SK-N-SH (cell line): ENCODE measurements around the gene FANCI. TPM values are rescaled to one million over a fixed set of nuclear protein-coding genes. Genes with fewer than 3 reads are reported as not detected.

Source experiments
- CTCF ChIA-PET: fragments of 300-600, 350-600 bp; formaldehyde crosslinking; extraction: SDS; loops from one replicate; lab custom pipeline; 2021; lab: Yijun Ruan, JAX
- POLR2A ChIA-PET: fragments of 350-600 bp; sonication (Branson Sonifier 250); formaldehyde crosslinking; extraction: SDS; loops from one replicate; lab custom pipeline; 2020; ENCODE audit warnings: antibody characterized with exemption, inconsistent platforms; lab: Yijun Ruan, JAX
- DNase-seq: peaks from one replicate; pipeline ENCODE4 v3.0.0; 2012
- H2AFZ ChIP-seq: fragments of 200-600 bp; sonication (generic); 2 replicates; pipeline ENCODE4 v1.8.1; 2016; ENCODE audit warnings: antibody characterized with exemption, mild to moderate bottlenecking, low read depth
- H3F3A ChIP-seq: fragments of 200-600 bp; sonication (generic); replicated peaks from 2 replicates; pipeline ENCODE3; 2016; ENCODE audit warnings: antibody characterized with exemption, mild to moderate bottlenecking; ENCODE audit not compliant: insufficient read depth
- H3K27ac ChIP-seq, 2 experiments: fragments of 200-500 bp in 1 of 2; fragments of 200-600 bp in 1 of 2; sonication (Bioruptor generic) in 1 of 2; sonication (generic), shearing (Covaris generic) in 1 of 2; 2 replicates each; pipeline versions ENCODE4 v1.5.1 to v1.6.1; 2014 to 2016; ENCODE audit warnings: low read depth in 2 of 2, inconsistent platforms in 1 of 2, low read length in 1 of 2, mild to moderate bottlenecking in 1 of 2, mixed read lengths in 1 of 2
- H3K27me3 ChIP-seq: fragments of 200-600 bp; sonication (generic), shearing (Covaris generic); 2 replicates; pipeline ENCODE4 v1.6.1; 2016; ENCODE audit warnings: mixed run types; ENCODE audit not compliant: insufficient read depth
- H3K36me3 ChIP-seq, 2 experiments: fragments of 200-500 bp in 1 of 2; fragments of 200-600 bp in 1 of 2; sonication (Bioruptor generic) in 1 of 2; sonication (generic) in 1 of 2; replicated peaks in 1 of 2; 2 replicates each; pipeline versions ENCODE3 to v1.5.1; 2014 to 2016; ENCODE audit warnings: low read length in 1 of 2, mild to moderate bottlenecking in 1 of 2; ENCODE audit not compliant: insufficient read depth in 2 of 2, control insufficient read depth in 1 of 2
- H3K4me1 ChIP-seq, 2 experiments: fragments of 200-500 bp in 1 of 2; fragments of 200-600 bp in 1 of 2; sonication (Bioruptor generic) in 1 of 2; sonication (generic), shearing (Covaris generic) in 1 of 2; 2 replicates each; pipeline versions ENCODE4 v1.5.1 to v1.6.1; 2014 to 2016; ENCODE audit warnings: low read depth in 1 of 2, low read length in 1 of 2, mixed run types in 1 of 2; ENCODE audit not compliant: insufficient read depth in 2 of 2, control insufficient read depth in 1 of 2
- H3K4me2 ChIP-seq: fragments of 200-600 bp; sonication (generic), shearing (Covaris generic); 2 replicates; pipeline ENCODE4 v1.6.1; 2017; ENCODE audit warnings: mixed run types
- H3K4me3 ChIP-seq, 2 experiments: fragments of 200-500 bp in 1 of 2; fragments of 200-600 bp in 1 of 2; sonication (Bioruptor generic) in 1 of 2; sonication (generic), shearing (Covaris generic) in 1 of 2; 2 replicates each; pipeline versions ENCODE4 v1.5.1 to v1.8.1; 2014 to 2016; ENCODE audit warnings: low read depth in 2 of 2, inconsistent platforms in 1 of 2, low read length in 1 of 2, mild to moderate bottlenecking in 1 of 2, mixed read lengths in 1 of 2, moderate library complexity in 1 of 2
- H3K79me2 ChIP-seq: fragments of 200-600 bp; sonication (generic); 2 replicates; pipeline ENCODE4 v1.8.1; 2017; ENCODE audit warnings: mild to moderate bottlenecking; ENCODE audit not compliant: insufficient read depth
- H3K9ac ChIP-seq: fragments of 200-600 bp; sonication (generic); 2 replicates; pipeline ENCODE4 v1.6.1; 2017; ENCODE audit warnings: mixed run types
- H3K9me2 ChIP-seq: fragments of 200-600 bp; sonication (generic); 2 replicates; pipeline ENCODE4 v1.6.1; 2017; ENCODE audit warnings: mixed run types
- H3K9me3 ChIP-seq: fragments of 200-600 bp; sonication (generic); 2 replicates; pipeline ENCODE4 v1.6.1; 2017; ENCODE audit warnings: mixed run types, mild to moderate bottlenecking, moderate library complexity
- H4K20me1 ChIP-seq: fragments of 200-600 bp; sonication (generic); 2 replicates; pipeline ENCODE4 v1.6.1; 2017; ENCODE audit warnings: mild to moderate bottlenecking, mixed run types; ENCODE audit not compliant: insufficient read depth
- CHD2 ChIP-seq: fragments of 150-350 bp; IDR thresholded peaks from 2 replicates; pipeline ENCODE4 v1.6.1; 2018; ENCODE audit warnings: low read length; ENCODE audit not compliant: partially characterized antibody
- EP300 ChIP-seq, 2 experiments: IDR thresholded peaks; 2 replicates each; pipeline versions ENCODE4 v1.4.0 to v1.6.1; 2012; ENCODE audit warnings: borderline replicate concordance in 1 of 2, low read depth in 1 of 2, low read length in 1 of 2
- EZH2phosphoT487 ChIP-seq: fragments of 200-600 bp; sonication (generic); IDR thresholded peaks from 2 replicates; pipeline ENCODE4 v1.6.1; 2017; ENCODE audit warnings: low read depth, mixed run types, mild to moderate bottlenecking, antibody characterized with exemption, moderate library complexity, borderline replicate concordance
- FOSL2 ChIP-seq: IDR thresholded peaks from 2 replicates; pipeline ENCODE4 v1.4.0; 2012; ENCODE audit warnings: low read depth, mild to moderate bottlenecking, moderate library complexity, borderline replicate concordance
- GATA2 ChIP-seq: sonication (generic); formaldehyde crosslinking; IDR thresholded peaks from 2 replicates; pipeline ENCODE4 v1.5.0; 2020; ENCODE audit warnings: mild to moderate bottlenecking, missing genetic modification reagents
- MEF2A ChIP-seq: IDR thresholded peaks from 2 replicates; pipeline ENCODE4 v1.4.0; 2012; ENCODE audit warnings: low read depth, borderline replicate concordance
- MXI1 ChIP-seq: IDR thresholded peaks from 2 replicates; pipeline ENCODE4 v1.6.1; 2012; ENCODE audit warnings: mild to moderate bottlenecking, low read depth, low read length, improper control_type of control experiment
- NRF1 ChIP-seq: IDR thresholded peaks from 2 replicates; pipeline ENCODE4 v1.6.1; 2012; ENCODE audit warnings: low read depth, mild to moderate bottlenecking, low read length
- POLR2AphosphoS5 ChIP-seq: IDR thresholded peaks from 2 replicates; pipeline ENCODE4 v1.6.1; 2012; ENCODE audit warnings: low read depth, low read length
- RAD21 ChIP-seq: IDR thresholded peaks from 2 replicates; pipeline ENCODE4 v1.6.1; 2012; ENCODE audit warnings: mild to moderate bottlenecking, low read length
- RFX5 ChIP-seq: IDR thresholded peaks from 2 replicates; pipeline ENCODE4 v1.6.1; 2012; ENCODE audit warnings: mild to moderate bottlenecking, improper control_type of control experiment, low read length
- SMC3 ChIP-seq: IDR thresholded peaks from 2 replicates; pipeline ENCODE4 v1.6.1; 2012; ENCODE audit warnings: low read depth, low read length, improper control_type of control experiment
- USF2 ChIP-seq: fragments of 150-350 bp; IDR thresholded peaks from 2 replicates; pipeline ENCODE4 v1.6.1; 2017; ENCODE audit warnings: antibody characterized with exemption, low read length, low read depth, borderline replicate concordance
- YY1 ChIP-seq: IDR thresholded peaks from 2 replicates; pipeline ENCODE4 v1.4.0; 2012; ENCODE audit warnings: low read depth, mild to moderate bottlenecking
- WGBS: methylation state at CpG from one replicate; pipeline ENCODE4 v1.1.6; 2017; ENCODE audit warnings: low lambda C conversion rate; 5-methylcytosine and 5-hydroxymethylcytosine counted together
- polyA plus RNA-seq, 3 experiments: library from polyadenylated mRNA; depleted of rRNA; stranded (reverse); fragments of >200 nt; gene quantifications; 2 replicates each; pipeline ENCODE4 v1.2.3, GENCODE V29; 2012
- TF ChIP-seq, protein P1 (sequence below): IDR thresholded peaks from 2 replicates; pipeline ENCODE4 v1.4.0; 2012; ENCODE audit warnings: low read depth
- TF ChIP-seq, protein P2 (sequence below): IDR thresholded peaks from 2 replicates; pipeline ENCODE4 v1.4.0; 2012; ENCODE audit warnings: low read depth, borderline replicate concordance

Gene FANCI
- polyA plus RNA-seq, 1 of the 3 experiments (the other 2 are of a cell fraction), result 13.2 TPM

- Histone ChIP-seq H3K4me2 (no peak overlapping the region), H3K27ac (no peak overlapping the region), H3K9me3 (no peaks in the 10 kb centered on the region), H3K4me1 (no peaks in the 10 kb centered on the region), H3K36me3 (peaks cover 55 to 69% of the 10 kb centered on the region in 2 experiments), H3K9ac (no peak overlapping the region), H2AFZ (no peak overlapping the region), H4K20me1 (peaks cover 4% of the 10 kb centered on the region; the same call in 1 of the 2 replicates), H3K9me2 (no peaks in the 10 kb centered on the region), H3K4me3 (no peak overlapping the region), H3K27me3 (no peaks in the 10 kb centered on the region), H3F3A (peaks cover 27% of the 10 kb centered on the region), H3K79me2 (no peaks in the 10 kb centered on the region)
- 82% methylated on average over 2 of the region's 2 CpGs for WGBS
- no peak for DNase-seq
- POLR2A ChIA-PET, result interaction anchor here (0.6 to 0.7 kb wide), 2 partner anchors 46 to 67 kb away, joined by 3 to 8 read pairs; no protein-coding TSS in a partner anchor
- CTCF ChIA-PET, result interaction anchor here (1.0 kb wide), 1 partner anchor 17 kb away, joined by 3 read pairs; no protein-coding TSS in a partner anchor
- TF ChIP-seq CHD2 (no peak), RAD21 (no peak), MEF2A (no peak), EP300 (IDR thresholded peaks at IDR 0.05; ENCODE audit: borderline replicate concordance in 1 of 2, low read depth in 1 of 2, low read length in 1 of 2) (no peak), SMC3 (no peak), POLR2AphosphoS5 (no peak), GATA2 (CRISPR knock-in tag) (no peak), RFX5 (no peak), YY1 (no peak), FOSL2 (no peak), MXI1 (no peak), EZH2phosphoT487 (no peak), NRF1 (no peak), USF2 (no peak)
- TF ChIP-seq, protein P1, sequence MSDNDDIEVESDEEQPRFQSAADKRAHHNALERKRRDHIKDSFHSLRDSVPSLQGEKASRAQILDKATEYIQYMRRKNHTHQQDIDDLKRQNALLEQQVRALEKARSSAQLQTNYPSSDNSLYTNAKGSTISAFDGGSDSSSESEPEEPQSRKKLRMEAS, result no peak
- TF ChIP-seq, protein P2, sequence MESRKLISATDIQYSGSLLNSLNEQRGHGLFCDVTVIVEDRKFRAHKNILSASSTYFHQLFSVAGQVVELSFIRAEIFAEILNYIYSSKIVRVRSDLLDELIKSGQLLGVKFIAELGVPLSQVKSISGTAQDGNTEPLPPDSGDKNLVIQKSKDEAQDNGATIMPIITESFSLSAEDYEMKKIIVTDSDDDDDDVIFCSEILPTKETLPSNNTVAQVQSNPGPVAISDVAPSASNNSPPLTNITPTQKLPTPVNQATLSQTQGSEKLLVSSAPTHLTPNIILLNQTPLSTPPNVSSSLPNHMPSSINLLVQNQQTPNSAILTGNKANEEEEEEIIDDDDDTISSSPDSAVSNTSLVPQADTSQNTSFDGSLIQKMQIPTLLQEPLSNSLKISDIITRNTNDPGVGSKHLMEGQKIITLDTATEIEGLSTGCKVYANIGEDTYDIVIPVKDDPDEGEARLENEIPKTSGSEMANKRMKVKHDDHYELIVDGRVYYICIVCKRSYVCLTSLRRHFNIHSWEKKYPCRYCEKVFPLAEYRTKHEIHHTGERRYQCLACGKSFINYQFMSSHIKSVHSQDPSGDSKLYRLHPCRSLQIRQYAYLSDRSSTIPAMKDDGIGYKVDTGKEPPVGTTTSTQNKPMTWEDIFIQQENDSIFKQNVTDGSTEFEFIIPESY, result no peak
Measured at GRCh38 chr15:89315375-89315929, 71.7 kb downstream of the FANCI start.
